Liver (tissue), 3 donors: Measurements from ENCODE around the gene IMMT.

Source experiments
- FOXA1 ChIP-seq: IDR thresholded peaks from 2 replicates; pipeline ENCODE4 v1.6.1; 2016; ENCODE audit warnings: antibody characterized with exemption
- GABPA ChIP-seq, 2 donors: IDR thresholded peaks in 1 of 2; conservative IDR thresholded peaks in 1 of 2; 2 replicates each; pipeline ENCODE4 v1.6.1; 2016; ENCODE audit warnings: antibody characterized with exemption in 2 of 2, mild to moderate bottlenecking in 1 of 2, moderate library complexity in 1 of 2
- JUND ChIP-seq, 2 donors: IDR thresholded peaks; 2 replicates each; pipeline ENCODE4 v1.6.1; 2016; ENCODE audit warnings: antibody characterized with exemption in 2 of 2
- RAD21 ChIP-seq, 2 donors: IDR thresholded peaks; 2 replicates each; pipeline ENCODE4 v1.6.1; 2016; ENCODE audit warnings: antibody characterized with exemption in 2 of 2, mild to moderate bottlenecking in 2 of 2
- RXRA ChIP-seq, 2 donors: IDR thresholded peaks; 2 replicates each; pipeline ENCODE4 v1.6.1; 2017 to 2018; ENCODE audit warnings: antibody characterized with exemption in 2 of 2, mild to moderate bottlenecking in 1 of 2
- TF ChIP-seq, protein P1 (sequence below): fragments of 150-350 bp; IDR thresholded peaks from 2 replicates; pipeline ENCODE4 v1.5.1; 2017; ENCODE audit warnings: improper control_type of control experiment, low read depth, low read length; ENCODE audit not compliant: missing input control
- TF ChIP-seq, protein P2 (sequence below): IDR thresholded peaks from 2 replicates; pipeline ENCODE4 v1.6.1; 2016; ENCODE audit warnings: antibody characterized with exemption, mild to moderate bottlenecking
- donor health status: healthy.
- donor health status: healthy.

DNA sequence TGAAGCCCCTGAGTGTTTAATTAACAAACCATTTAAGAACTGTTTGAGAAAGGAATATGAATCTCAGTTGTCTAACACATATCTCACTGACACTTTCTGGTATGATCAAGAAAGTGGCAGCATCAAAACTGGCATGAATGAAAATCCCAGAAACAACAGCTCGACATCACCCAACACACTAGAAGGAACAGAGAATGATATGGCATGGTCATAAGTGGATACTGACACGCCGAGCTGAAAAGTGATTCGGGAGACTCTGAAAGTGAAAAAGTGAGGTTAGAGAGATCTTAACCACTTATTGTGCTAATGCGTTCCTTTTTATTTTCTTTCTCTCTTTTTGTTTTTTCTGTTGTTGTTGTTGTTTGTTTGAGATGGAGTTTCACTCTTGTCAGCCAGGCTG is 41.9 kb upstream of the IMMT start:
- TF ChIP-seq RAD21 (IDR thresholded peaks at IDR 0.05) (no peak), FOXA1 (no peak), RXRA (IDR thresholded peaks at IDR 0.05) (no peak), GABPA (IDR thresholded peaks at IDR 0.05 in 1 of 2, conservative IDR thresholded peaks at IDR 0.05 in 1 of 2) (no peak), JUND (IDR thresholded peaks at IDR 0.05) (no peak)
- TF ChIP-seq, protein P1, sequence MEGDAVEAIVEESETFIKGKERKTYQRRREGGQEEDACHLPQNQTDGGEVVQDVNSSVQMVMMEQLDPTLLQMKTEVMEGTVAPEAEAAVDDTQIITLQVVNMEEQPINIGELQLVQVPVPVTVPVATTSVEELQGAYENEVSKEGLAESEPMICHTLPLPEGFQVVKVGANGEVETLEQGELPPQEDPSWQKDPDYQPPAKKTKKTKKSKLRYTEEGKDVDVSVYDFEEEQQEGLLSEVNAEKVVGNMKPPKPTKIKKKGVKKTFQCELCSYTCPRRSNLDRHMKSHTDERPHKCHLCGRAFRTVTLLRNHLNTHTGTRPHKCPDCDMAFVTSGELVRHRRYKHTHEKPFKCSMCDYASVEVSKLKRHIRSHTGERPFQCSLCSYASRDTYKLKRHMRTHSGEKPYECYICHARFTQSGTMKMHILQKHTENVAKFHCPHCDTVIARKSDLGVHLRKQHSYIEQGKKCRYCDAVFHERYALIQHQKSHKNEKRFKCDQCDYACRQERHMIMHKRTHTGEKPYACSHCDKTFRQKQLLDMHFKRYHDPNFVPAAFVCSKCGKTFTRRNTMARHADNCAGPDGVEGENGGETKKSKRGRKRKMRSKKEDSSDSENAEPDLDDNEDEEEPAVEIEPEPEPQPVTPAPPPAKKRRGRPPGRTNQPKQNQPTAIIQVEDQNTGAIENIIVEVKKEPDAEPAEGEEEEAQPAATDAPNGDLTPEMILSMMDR, result no peak
- TF ChIP-seq, protein P2, sequence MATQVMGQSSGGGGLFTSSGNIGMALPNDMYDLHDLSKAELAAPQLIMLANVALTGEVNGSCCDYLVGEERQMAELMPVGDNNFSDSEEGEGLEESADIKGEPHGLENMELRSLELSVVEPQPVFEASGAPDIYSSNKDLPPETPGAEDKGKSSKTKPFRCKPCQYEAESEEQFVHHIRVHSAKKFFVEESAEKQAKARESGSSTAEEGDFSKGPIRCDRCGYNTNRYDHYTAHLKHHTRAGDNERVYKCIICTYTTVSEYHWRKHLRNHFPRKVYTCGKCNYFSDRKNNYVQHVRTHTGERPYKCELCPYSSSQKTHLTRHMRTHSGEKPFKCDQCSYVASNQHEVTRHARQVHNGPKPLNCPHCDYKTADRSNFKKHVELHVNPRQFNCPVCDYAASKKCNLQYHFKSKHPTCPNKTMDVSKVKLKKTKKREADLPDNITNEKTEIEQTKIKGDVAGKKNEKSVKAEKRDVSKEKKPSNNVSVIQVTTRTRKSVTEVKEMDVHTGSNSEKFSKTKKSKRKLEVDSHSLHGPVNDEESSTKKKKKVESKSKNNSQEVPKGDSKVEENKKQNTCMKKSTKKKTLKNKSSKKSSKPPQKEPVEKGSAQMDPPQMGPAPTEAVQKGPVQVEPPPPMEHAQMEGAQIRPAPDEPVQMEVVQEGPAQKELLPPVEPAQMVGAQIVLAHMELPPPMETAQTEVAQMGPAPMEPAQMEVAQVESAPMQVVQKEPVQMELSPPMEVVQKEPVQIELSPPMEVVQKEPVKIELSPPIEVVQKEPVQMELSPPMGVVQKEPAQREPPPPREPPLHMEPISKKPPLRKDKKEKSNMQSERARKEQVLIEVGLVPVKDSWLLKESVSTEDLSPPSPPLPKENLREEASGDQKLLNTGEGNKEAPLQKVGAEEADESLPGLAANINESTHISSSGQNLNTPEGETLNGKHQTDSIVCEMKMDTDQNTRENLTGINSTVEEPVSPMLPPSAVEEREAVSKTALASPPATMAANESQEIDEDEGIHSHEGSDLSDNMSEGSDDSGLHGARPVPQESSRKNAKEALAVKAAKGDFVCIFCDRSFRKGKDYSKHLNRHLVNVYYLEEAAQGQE, result no peak
